KOPT-K1 (cell line): ENCODE measurements around the gene GJC1.

ENCODE experiments used
- H3K27ac ChIP-seq: fragments of 200-600 bp; sonication (generic); 2 replicates; pipeline ENCODE4 v1.5.1; 2016; ENCODE audit warnings: antibody characterized with exemption, mild to moderate bottlenecking, low read depth, low read length; ENCODE audit not compliant: poor library complexity, severe bottlenecking
- H3K36me3 ChIP-seq: fragments of 200-600 bp; sonication (generic); 2 replicates; pipeline ENCODE4 v1.5.1; 2017; ENCODE audit warnings: antibody characterized with exemption, mild to moderate bottlenecking, low read length, moderate library complexity; ENCODE audit not compliant: insufficient read depth
- H3K9me3 ChIP-seq: fragments of 200-600 bp; sonication (generic); 2 replicates; pipeline ENCODE4 v1.5.1; 2017; ENCODE audit warnings: antibody characterized with exemption, low read length, mild to moderate bottlenecking; ENCODE audit not compliant: insufficient read depth, poor library complexity, severe bottlenecking

GJC1 gene

DNA sequence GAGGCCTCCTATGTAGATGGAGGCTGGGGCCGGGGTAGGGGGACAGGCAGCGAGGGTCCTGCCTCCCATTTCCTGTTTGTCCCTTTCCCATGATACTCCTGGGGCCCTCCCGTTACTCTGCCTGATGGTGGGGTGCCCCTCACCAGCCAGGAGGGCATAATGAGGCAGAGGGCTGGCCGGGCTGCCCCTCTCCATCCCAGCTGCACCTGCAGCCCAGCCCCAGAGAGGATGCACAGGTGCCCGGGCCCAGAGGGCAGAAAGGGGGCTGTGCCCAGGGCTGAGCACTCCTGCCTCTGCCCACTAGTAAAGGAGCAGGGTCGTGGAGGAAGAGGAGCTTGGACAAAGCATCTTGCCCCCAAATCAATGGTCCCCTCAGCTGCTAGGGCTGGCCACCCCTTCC lies 60.9 kb downstream of the GJC1 start:
- H3K27ac ChIP-seq: no peak overlapping the region
- no peaks in the 10 kb centered on the region for H3K36me3 ChIP-seq
- H3K9me3 ChIP-seq: no peaks in the 10 kb centered on the region

DNA sequence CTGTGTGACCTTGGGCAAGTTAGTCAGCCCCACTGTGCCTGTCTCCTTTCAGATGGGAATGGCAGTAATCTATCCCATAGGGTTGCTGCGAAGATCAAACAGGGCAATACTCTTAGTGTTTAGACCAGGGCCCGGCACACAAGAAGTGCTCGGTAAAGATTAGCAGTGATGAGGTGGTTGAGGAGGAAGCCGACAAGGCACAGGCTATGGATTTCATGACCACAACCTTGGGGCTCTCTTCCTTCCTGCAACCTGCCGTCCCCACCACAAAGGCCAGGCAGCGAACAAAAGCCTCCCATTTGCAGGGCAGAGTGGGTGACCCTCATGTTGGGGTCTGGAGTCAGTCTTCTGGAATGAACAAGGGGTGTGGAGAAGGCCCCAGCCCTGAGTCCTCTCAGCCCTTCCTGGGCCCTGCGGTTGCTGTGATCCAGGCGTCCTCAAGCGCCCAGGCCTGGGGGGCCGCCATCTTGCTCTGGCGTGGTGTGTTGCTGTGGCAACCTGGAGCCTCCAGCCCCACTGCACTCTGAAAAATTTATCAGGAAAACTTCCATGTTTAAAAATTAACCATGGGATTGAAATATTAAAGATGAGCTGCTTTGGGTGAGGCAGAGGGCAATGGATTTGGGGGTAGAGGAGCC lies 61.5 kb downstream of the GJC1 start:
- H3K9me3 ChIP-seq: no peaks in the 10 kb centered on the region
- H3K27ac ChIP-seq: no peak overlapping the region

DNA sequence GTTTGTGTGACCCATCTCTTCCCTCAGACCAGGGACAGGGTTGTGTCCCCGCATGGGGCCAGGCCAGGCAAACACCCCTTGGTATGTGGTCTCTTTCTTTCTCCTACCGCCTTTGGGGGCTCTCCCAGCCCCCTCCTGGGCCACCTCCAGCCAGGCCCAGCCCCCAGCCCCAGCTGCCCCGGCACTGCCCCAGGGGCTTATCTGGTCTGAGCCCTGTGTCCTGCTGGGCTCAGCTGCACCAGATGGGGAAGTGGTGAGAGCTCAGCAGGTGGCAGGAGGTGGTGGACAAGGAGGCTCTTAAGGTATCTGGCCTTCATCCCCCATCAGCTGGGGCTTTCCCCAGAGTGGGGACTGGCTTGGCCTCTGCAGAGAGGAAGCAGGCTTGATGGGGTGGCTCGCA lies 62.6 kb downstream of the GJC1 start:
- no peaks in the 10 kb centered on the region for H3K36me3 ChIP-seq
- no peaks in the 10 kb centered on the region for H3K9me3 ChIP-seq
- no peak overlapping the region for H3K27ac ChIP-seq

More for the DNA sequence above, 61.5 kb downstream of the GJC1 start:
- no peaks in the 10 kb centered on the region for H3K36me3 ChIP-seq

DNA sequence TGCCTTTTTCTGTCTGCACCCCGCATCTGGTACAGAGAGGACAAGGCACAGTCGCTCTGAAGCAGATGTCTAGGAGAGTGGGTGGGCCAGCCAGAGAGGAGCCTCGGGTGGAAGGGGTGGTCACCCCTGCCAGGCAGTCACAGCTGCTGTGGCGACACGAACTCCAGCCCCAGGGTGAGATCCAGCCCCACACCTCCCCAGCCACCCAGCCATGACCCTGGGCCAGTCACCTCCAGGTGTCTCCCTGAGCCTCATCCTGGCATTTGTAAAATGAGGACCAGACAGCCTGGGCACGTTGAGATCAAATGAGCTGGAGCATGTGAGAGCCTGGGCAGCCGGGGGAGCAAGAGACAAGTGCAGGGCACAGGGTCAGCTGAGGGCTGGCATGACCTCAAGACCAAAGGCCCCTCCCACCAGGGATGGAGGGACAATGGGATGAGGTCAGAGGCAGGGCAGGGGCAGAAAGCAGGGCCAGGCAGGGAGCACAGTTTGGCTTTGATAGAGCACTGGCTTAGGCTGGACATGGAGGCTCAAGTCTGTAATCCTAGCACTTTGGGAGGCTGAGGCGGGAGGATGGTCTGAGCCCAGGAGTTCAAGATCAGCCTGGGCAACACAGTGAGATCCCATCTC lies 63.6 kb downstream of the GJC1 start:
- Histone ChIP-seq H3K9me3 (no peaks in the 10 kb centered on the region), H3K27ac (no peak overlapping the region), H3K36me3 (no peaks in the 10 kb centered on the region)

DNA sequence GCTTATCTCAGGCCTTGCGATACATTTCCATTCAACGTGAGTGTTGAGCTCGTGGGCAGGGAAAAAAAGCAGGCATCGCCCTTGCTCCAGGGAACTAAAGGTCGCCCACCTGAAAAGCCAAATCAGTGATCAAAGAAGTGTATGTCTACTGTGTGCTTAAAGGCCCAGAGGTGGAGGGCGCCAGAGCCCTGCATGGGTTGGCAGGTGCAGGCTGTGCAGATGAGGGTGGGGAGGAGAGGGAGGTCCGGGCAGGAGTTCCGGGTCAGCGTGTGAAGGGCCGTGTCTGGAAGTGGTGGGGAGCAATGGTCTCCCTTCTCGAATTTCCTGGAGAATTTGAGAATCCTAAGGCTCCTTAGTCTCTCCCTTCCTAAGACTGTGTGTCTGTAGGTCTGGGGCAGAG lies 64.1 kb downstream of the GJC1 start:
- Histone ChIP-seq H3K36me3 (no peaks in the 10 kb centered on the region), H3K9me3 (no peaks in the 10 kb centered on the region)

DNA sequence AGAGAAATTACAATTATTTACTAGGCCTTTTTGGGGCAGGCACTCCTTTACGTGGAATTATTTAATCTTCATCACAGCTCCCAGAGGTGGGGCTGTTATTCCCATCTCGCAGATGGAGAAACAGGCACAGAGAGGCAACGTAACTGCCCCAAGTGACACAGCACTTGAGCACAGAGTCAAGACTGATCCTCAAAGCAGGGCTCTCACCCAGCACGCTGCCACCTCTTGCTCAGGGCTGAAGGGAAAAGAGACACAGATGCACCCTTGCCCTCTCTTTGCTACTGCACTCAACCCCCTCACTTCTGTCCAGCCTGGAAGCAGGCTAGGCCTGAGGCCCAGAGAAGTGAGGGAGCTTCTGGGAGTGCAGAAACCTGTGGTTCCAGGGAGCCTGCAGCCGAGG lies 66.9 kb downstream of the GJC1 start:
- no peaks in the 10 kb centered on the region for H3K36me3 ChIP-seq
- H3K27ac ChIP-seq: no peak overlapping the region
- H3K9me3 ChIP-seq: no peaks in the 10 kb centered on the region

More for the DNA sequence above, 64.1 kb downstream of the GJC1 start:
- no peak overlapping the region for H3K27ac ChIP-seq

DNA sequence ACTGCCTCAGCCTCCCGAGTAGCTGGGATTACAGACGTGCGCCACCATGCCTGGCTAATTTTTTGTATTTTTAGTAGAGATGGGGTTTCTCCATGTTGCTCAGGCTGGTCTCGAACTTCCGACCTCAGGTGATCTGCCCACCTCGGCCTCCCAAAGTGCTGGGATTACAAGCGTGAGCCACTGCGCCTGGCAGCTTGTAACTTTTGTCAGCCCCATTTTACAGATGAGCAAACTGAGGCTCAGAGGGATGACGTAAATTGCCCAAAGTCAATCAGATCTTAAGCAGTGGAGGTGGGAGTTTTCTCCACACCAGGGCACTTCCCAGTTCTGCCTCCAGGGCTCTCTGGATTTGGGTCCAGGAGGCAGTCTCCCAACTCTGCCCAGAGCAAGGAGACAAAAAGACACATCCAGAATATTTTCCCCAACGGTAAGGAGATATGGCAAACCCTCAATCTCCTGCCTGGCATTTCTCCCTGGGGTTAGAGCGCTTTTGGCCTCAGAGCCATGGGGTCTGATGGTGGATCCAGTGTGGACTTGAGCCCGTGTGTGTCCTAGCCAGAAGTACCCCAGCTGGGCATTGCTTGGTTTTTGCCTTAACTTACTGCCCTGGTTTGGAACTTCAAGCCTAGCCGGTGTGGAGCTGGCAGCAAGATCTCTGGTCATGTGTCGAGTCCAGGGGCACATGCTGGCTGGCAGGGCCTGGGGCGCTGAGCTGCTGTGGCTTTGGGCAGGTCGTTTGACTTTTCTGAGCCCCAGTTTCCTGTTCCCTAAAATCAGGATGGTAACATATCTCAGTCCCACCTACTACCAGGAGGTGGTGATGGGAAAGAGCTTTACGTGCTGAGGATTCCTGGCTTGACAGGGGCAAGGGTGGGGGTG lies 67.9 kb downstream of the GJC1 start:
- H3K9me3 ChIP-seq: no peaks in the 10 kb centered on the region
- no peaks in the 10 kb centered on the region for H3K36me3 ChIP-seq
- H3K27ac ChIP-seq: no peak overlapping the region

DNA sequence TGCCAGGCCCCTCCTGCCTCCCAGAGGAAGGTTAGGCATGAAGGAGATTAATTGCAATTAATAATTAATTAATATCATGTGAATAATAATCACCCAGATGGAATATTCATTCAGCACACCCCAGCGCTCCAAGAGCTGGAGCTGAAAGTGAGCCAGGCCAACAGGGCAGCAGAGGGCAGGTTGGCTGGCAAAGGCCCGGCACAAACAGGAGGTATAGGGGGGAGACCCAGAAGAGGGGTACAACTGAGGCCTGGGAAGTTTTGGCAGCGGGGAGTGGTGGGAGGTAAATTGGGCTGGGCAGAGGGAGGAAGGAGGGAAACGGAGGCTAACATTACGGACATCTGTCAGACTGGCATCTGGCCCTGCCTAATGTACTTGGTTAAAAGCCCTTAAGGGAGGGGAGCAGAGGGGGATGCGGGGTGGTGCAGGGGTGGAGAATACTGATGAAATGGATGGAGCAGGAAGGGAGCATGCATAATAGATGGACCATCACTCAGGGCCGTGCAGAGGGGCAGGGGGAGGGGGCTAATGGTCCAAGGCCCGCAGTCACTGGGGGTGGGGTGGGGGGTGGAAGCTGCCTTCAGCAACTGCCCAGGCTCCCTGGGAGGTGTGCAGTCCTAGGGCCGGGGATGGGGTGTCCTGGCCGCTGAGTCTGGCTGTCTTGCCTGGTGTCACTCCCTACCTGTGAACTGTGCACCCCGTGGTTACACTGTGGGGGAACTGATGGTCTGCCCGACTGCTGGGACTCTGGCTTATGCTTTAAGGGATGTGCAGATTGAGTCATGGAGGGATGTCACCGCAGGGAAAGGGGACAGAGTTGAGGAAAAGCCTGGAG lies 69.4 kb downstream of the GJC1 start:
- Histone ChIP-seq H3K9me3 (no peaks in the 10 kb centered on the region), H3K27ac (no peak overlapping the region)

DNA sequence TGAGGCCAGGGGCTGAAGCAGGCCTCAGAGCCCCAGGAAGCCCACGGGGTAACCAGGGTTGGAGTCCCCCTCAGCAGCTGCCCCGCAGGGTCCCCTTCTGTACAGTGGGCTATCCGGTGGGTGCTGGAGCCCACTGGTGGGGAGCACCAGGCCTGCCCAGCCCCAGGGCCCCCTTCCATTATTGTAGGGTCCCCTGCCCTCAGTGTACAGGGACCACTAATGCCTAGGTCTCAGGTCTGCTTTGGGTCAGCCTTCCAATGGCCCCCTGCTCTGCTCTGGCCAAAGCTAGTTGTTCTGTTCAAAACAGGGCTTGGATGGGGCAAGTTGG lies 70.2 kb downstream of the GJC1 start:
- H3K27ac ChIP-seq: no peak overlapping the region
- no peaks in the 10 kb centered on the region for H3K9me3 ChIP-seq
- no peaks in the 10 kb centered on the region for H3K36me3 ChIP-seq

More for the DNA sequence above, 69.4 kb downstream of the GJC1 start:
- no peaks in the 10 kb centered on the region for H3K36me3 ChIP-seq

DNA sequence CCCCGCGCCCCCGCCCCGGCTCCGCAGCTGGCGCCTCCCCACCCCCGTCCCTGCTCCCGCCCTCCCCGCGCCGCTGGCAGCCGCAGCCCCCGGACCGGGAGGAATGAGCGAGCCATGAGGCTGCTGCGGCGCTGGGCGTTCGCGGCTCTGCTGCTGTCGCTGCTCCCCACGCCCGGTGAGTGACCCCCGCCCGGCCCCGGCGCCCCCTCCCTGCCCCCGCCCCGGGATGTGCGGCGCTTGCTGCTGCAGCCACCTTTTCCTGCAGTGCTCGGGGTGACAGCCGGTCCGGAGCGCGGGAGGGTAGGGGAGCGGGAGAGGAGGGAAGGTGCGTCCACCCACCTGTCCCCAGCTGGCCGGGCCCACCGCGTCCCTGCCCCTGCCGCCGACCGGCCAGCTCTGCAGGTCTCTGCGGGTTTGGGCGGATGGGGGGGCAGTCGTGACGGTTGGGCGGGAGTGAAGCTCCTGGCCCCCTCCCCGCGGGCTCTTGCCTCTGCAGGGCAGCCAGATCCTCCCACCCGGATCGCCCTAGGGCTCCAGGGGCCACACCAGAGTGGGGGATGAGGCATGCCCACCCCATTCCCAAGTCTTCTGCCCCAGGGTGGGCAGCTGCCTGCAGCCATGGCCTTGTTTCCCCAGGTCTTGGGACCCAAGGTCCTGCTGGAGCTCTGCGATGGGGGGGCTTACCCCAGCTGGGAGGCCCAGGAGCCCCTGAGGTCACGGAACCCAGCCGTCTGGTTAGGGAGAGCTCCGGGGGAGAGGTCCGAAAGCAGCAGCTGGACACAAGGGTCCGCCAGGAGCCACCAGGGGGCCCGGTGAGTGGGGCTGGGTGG lies 70.8 kb downstream of the GJC1 start:
- Histone ChIP-seq H3K9me3 (no peaks in the 10 kb centered on the region), H3K36me3 (no peaks in the 10 kb centered on the region), H3K27ac (no peak overlapping the region)

DNA sequence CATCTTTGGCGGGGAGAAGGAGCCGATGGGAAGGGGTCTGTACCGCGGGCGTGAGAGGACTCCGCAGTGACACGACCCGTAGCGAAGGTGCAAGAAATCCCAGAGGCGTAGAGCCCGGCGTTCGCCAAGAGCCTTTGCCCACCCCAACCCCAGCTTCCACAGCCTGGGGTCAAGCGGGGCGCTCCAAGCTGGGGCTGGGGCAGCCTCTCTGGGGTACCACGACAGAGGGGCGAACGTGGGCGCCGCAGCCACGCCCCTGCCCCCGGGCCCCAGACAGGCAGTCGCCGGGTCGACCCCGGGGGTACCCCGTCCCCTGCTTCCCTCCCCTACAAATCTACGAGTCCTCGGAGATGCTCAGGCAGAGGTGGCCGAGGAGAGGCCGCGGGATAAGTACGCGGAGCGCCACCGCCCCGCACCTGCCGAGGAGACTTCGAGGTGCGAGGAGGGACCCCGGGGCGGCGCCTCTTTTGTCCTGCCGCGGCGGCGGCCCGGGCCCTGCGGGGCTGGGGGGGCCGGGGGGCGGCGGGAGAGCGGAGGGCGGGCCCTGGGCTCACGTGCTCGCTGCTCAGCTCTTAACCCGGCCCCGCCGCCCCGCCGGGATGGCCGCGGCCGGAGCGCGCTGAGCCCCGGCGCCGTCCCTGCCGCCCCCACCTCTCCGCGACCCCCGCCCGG lies 71.5 kb downstream of the GJC1 start, which contains the start of gene ADAM11:
ADAM11 (plus strand) TSS at position 575 of the 672 bp plus-strand sequence. CDS start 212 bp downstream, outside the sequence.
- no peaks in the 10 kb centered on the region for H3K36me3 ChIP-seq
- no peaks in the 10 kb centered on the region for H3K9me3 ChIP-seq
- H3K27ac ChIP-seq: no peak within 1 kb of the TSS

DNA sequence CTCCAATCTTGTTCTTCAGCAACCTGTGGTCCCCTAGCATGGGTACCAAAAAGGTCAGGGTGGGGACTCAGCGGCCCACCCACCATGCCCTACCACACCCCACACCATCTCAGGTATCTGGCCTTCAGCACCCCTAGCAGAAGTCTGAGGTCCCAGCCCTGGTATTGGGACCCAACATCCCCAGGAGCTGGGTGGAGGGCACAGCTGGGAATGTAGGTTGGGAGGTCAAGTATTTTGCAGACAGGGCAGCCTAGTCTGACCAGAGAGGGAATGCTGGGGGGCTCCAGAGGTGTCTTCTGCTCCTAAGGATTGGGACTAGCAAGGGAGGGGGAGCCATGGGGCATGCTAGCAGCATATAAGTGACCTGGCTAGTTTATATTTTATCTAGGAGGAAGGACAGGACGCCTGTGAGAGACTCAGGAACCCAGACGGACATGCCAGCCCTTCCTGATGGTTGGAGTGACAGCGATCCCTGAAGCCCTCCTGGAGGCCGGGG lies 72.1 kb downstream of the GJC1 start:
- Histone ChIP-seq H3K9me3 (no peaks in the 10 kb centered on the region), H3K27ac (no peak overlapping the region), H3K36me3 (no peaks in the 10 kb centered on the region; the same call in 1 of the 2 replicates)

DNA sequence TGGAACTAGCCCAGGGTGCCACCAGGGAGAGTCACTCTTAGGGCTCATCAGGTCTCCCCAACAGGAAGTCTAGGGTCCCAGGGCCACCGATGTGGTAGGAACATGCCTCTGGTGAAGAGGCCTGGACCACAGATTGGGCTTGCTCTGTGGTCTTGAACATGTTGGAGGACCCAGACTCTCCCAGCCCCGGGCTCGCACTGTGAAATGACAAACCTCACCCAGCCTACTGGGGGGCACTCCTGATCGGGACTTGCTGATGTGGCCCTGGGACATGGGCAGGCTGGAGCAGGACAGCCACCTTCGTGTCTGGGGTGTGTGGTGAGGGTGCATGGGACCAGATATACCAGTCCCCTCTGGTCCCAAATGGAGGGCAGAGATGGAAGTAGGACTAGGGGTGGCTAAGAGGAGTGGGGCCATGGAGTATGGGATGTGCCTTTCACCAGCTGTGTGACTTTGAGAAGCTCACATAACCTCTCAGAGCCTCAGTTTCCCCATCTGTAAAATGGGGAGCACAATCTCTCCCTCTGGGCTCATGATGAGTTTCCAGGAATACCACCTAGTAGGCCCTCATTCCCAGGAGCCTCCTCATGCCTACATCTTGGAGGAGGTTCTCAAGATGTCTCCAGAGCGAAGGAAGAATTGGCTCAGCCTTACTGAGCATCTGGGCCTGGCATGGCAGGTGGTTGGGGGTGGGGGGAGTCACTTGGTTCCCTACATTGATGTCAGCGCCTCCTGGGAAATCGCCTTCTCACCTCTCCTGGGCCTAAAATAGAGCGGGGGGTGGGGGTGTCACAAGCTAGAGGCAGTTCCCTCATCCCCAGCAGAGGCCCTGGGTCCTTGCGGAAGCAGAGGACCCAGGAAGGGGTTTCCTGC lies 72.8 kb downstream of the GJC1 start:
- Histone ChIP-seq H3K36me3 (no peaks in the 10 kb centered on the region; the same call in 1 of the 2 replicates), H3K27ac (no peak overlapping the region), H3K9me3 (no peaks in the 10 kb centered on the region)
